ENCODE measurements around the gene ERBB2. TPM values are rescaled to one million over a fixed set of nuclear protein-coding genes. Genes with fewer than 3 reads are reported as not detected.

The ERBB2 gene
- total and polyA plus RNA-seq, 2 of the 13 experiments (the other 11 are each of a cell fraction or from before 2014, with no cell fraction given): 57.7 to 64.1 TPM

DNA sequence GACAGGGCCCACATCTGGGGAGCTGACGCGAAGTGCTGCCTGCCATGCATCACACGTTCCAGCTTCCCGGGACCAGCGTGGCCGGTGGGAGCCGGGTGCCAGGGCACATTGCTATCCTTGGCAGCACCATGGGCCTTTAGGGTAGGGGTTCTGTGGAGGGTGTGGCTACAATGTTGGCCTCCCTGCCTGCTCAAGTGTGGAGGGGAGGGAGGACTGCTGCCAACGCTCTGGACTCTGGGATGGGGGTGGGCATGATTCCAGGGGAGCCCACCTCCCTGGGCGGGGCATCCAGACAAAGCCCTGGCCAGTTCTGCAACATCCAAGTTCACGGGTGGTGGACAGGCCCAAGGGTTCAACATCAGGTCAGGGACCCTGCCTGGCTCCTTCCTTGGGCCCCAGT lies 51.8 kb downstream of the ERBB2 start (continued):
- TF ChIP-seq ZNF674 (CRISPR knock-in tag; IDR thresholded peaks at IDR 0.05; ENCODE audit: low read depth) (no peak), HDAC1 (CRISPR knock-in tag; IDR thresholded peaks at IDR 0.05) (no peak), NONO (IDR thresholded peaks at IDR 0.05) (no peak), NONO (CRISPR knock-in tag; conservative IDR thresholded peaks at IDR 0.05) (no peak), ZNF768 (CRISPR knock-in tag; IDR thresholded peaks at IDR 0.05) (0 out of 2 replicates have a peak, but pooled peaks have one; percentile 5), NKX3-1 (CRISPR knock-in tag; IDR thresholded peaks at IDR 0.05) (no peak), ZSCAN25 (CRISPR knock-in tag; IDR thresholded peaks at IDR 0.05) (peak; percentile 2; the same call in 1 of the 2 replicates), SRSF9 (IDR thresholded peaks at IDR 0.05; ENCODE audit: borderline replicate concordance, insufficient read depth, low read depth, low read length, poor library complexity, severe bottlenecking) (no peak), RARA (CRISPR knock-in tag; IDR thresholded peaks at IDR 0.05) (peak; percentile 93), HES4 (CRISPR knock-in tag; IDR thresholded peaks at IDR 0.05; ENCODE audit: borderline replicate concordance) (0 out of 2 replicates have a peak, but pooled peaks have one; percentile 29), KLF16 (CRISPR knock-in tag; IDR thresholded peaks at IDR 0.05) (no peak), SKI (IDR thresholded peaks at IDR 0.05; ENCODE audit: partially characterized antibody) (peak; percentile 19)
- TF ChIP-seq, protein P1, sequence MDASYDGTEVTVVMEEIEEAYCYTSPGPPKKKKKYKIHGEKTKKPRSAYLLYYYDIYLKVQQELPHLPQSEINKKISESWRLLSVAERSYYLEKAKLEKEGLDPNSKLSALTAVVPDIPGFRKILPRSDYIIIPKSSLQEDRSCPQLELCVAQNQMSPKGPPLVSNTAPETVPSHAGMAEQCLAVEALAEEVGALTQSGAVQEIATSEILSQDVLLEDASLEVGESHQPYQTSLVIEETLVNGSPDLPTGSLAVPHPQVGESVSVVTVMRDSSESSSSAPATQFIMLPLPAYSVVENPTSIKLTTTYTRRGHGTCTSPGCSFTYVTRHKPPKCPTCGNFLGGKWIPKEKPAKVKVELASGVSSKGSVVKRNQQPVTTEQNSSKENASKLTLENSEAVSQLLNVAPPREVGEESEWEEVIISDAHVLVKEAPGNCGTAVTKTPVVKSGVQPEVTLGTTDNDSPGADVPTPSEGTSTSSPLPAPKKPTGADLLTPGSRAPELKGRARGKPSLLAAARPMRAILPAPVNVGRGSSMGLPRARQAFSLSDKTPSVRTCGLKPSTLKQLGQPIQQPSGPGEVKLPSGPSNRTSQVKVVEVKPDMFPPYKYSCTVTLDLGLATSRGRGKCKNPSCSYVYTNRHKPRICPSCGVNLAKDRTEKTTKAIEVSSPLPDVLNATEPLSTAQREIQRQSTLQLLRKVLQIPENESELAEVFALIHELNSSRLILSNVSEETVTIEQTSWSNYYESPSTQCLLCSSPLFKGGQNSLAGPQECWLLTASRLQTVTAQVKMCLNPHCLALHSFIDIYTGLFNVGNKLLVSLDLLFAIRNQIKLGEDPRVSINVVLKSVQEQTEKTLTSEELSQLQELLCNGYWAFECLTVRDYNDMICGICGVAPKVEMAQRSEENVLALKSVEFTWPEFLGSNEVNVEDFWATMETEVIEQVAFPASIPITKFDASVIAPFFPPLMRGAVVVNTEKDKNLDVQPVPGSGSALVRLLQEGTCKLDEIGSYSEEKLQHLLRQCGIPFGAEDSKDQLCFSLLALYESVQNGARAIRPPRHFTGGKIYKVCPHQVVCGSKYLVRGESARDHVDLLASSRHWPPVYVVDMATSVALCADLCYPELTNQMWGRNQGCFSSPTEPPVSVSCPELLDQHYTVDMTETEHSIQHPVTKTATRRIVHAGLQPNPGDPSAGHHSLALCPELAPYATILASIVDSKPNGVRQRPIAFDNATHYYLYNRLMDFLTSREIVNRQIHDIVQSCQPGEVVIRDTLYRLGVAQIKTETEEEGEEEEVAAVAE (CRISPR knock-in tag; IDR thresholded peaks at IDR 0.05; ENCODE audit: borderline replicate concordance): no peak
- TF ChIP-seq, protein P2, sequence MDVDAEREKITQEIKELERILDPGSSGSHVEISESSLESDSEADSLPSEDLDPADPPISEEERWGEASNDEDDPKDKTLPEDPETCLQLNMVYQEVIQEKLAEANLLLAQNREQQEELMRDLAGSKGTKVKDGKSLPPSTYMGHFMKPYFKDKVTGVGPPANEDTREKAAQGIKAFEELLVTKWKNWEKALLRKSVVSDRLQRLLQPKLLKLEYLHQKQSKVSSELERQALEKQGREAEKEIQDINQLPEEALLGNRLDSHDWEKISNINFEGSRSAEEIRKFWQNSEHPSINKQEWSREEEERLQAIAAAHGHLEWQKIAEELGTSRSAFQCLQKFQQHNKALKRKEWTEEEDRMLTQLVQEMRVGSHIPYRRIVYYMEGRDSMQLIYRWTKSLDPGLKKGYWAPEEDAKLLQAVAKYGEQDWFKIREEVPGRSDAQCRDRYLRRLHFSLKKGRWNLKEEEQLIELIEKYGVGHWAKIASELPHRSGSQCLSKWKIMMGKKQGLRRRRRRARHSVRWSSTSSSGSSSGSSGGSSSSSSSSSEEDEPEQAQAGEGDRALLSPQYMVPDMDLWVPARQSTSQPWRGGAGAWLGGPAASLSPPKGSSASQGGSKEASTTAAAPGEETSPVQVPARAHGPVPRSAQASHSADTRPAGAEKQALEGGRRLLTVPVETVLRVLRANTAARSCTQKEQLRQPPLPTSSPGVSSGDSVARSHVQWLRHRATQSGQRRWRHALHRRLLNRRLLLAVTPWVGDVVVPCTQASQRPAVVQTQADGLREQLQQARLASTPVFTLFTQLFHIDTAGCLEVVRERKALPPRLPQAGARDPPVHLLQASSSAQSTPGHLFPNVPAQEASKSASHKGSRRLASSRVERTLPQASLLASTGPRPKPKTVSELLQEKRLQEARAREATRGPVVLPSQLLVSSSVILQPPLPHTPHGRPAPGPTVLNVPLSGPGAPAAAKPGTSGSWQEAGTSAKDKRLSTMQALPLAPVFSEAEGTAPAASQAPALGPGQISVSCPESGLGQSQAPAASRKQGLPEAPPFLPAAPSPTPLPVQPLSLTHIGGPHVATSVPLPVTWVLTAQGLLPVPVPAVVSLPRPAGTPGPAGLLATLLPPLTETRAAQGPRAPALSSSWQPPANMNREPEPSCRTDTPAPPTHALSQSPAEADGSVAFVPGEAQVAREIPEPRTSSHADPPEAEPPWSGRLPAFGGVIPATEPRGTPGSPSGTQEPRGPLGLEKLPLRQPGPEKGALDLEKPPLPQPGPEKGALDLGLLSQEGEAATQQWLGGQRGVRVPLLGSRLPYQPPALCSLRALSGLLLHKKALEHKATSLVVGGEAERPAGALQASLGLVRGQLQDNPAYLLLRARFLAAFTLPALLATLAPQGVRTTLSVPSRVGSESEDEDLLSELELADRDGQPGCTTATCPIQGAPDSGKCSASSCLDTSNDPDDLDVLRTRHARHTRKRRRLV (CRISPR knock-in tag; IDR thresholded peaks at IDR 0.05): no peak
- TF ChIP-seq, protein P3, sequence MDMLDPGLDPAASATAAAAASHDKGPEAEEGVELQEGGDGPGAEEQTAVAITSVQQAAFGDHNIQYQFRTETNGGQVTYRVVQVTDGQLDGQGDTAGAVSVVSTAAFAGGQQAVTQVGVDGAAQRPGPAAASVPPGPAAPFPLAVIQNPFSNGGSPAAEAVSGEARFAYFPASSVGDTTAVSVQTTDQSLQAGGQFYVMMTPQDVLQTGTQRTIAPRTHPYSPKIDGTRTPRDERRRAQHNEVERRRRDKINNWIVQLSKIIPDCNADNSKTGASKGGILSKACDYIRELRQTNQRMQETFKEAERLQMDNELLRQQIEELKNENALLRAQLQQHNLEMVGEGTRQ (IDR thresholded peaks at IDR 0.05; ENCODE audit: low read depth, low read length): no peak
- TF ChIP-seq, protein P3 (CRISPR knock-in tag; IDR thresholded peaks at IDR 0.05; ENCODE audit: borderline replicate concordance): no peak
- TF ChIP-seq, protein P4, sequence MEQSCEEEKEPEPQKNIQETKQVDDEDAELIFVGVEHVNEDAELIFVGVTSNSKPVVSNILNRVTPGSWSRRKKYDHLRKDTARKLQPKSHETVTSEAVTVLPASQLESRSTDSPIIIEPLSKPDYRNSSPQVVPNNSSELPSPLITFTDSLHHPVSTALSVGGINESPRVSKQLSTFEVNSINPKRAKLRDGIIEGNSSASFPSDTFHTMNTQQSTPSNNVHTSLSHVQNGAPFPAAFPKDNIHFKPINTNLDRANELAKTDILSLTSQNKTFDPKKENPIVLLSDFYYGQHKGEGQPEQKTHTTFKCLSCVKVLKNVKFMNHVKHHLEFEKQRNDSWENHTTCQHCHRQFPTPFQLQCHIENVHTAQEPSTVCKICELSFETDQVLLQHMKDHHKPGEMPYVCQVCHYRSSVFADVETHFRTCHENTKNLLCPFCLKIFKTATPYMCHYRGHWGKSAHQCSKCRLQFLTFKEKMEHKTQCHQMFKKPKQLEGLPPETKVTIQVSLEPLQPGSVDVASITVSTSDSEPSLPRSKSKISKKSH (CRISPR knock-in tag; IDR thresholded peaks at IDR 0.05; ENCODE audit: borderline replicate concordance): no peak
